Activated CD4-positive, alpha-beta T cell treated with anti-CD3 and anti-CD28 coated beads, Interleukin-2, Interleukin-4, amounts not matched to agents 100 ng/mL and 50 ng/mL, durations not matched to agents 16 hours and 8 hours (primary cell): Measurements from ENCODE around the gene ZNF420.
"Not testable (repeated sequence)": the region's sequence is repeated elsewhere in the genome, so short reads cannot be mapped to it uniquely, and the experiment has no call there.

Experiments used
- DNase-seq: peaks from one replicate; pipeline ENCODE4 v3.0.0-alpha.2; 2020; ENCODE audit warnings: low spot score

ZNF420 gene

GRCh38 chr19:37077934-37078716 is at the start of gene ZNF420:
TSS of gene ZNF420 (plus strand) at chr19:37078433. CDS start at chr19:37089119, 10,686 bp downstream.
- DNase-seq = peak; percentile 90

DNA sequence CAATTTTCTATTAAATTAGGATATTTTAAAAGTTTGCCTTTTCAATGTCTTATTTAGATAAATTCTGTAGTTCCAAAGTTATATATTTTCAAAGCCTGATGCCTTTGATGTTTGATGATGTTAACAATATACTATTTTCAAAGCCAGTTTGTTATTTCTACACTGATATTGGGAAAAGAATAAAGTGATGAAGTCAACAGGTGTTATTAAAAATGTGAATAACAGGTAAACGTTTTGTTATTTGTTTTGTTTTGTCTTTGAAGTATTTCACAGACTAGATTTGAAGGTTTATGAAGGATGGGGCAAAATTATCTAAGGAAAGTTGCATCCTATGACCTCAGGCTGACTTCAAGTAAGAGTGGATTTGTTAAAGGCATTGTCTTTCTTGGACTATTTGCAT is 33.1 kb upstream of the ZNF420 start:
- no peak for DNase-seq

GRCh38 chr19:37055330-37055729 is 22.9 kb upstream of the ZNF420 start:
- DNase-seq = no peak

GRCh38 chr19:37056776-37057175 is 21.5 kb upstream of the ZNF420 start:
- DNase-seq = no peak

- DNase-seq = no peak
Observed at GRCh38 chr19:37059142-37059541, 19.1 kb upstream of the ZNF420 start.

DNA sequence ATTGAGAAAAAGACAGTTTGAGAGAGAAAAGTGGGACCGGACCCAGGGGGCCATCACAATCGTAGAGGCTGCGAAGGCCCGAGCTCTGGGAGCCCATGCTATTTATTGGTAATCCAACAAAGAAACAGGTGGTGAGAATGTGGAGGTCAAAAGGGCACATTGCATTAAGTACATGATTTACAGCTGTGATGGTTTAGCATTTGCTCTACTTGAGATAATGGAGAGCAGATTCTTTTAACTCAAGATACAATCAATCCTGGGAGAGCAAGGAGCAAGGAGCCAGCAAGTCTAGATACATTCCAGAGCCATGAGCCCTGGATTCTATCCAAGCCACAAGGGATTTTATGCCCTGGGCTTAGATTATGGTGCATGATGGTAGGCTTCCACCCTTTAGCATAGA is 13.3 kb upstream of the ZNF420 start:
- not testable (repeated sequence) for DNase-seq

- no peak for DNase-seq
Observed at GRCh38 chr19:37074111-37074510, 4.1 kb upstream of the ZNF420 start.

- no peak for DNase-seq
Observed at GRCh38 chr19:37074819-37075362, 3.3 kb upstream of the ZNF420 start.

- not testable (repeated sequence) for DNase-seq
Observed at GRCh38 chr19:37076524-37076923, 1.7 kb upstream of the ZNF420 start.

- no peak for DNase-seq
Observed at GRCh38 chr19:37077501-37077933, 716 bp upstream of the ZNF420 start.

DNA sequence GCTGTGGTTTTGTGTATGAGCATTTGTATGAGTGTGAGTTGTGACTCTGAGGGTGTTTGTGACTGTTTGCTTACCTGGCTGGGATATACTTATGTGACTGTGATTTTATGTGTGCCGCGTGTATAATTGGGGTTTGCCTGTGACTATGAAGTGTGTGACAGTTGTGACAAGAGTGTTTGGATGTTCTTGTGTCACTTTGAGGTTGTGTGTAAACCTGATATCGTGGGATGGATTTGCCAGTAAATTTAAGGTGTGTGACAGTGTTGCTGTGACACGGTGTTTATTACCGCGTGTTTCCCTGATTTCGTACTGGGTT is 442 bp downstream of the ZNF420 start:
- no peak for DNase-seq

DNA sequence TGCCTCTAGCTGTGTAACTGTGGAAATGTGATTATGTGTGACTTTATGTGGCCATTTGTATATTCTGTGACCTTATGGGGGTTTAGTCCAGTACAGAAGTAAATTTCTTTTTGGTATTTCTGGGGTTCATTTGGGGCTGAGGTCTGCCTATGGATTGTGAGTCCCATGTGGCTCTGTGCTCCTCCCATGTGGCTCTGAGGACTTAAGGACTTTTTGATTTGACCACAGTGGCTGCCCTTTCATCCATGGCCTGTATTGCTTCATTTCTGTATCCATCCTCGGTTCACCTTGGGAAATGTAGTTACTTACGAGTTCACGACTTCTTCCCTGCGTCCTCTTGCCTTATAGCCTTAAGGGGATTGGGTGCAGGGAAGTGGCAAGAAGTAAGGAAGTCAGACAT is 1.0 kb downstream of the ZNF420 start:
- DNase-seq = no peak

- no peak for DNase-seq
Observed at GRCh38 chr19:37082307-37082706, 4.1 kb downstream of the ZNF420 start.

- DNase-seq = no peak
Observed at GRCh38 chr19:37087110-37087509, 8.9 kb downstream of the ZNF420 start.

- no peak for DNase-seq
Observed at GRCh38 chr19:37095859-37096258, 17.6 kb downstream of the ZNF420 start.

- DNase-seq = no peak
Observed at GRCh38 chr19:37098570-37098969, 20.3 kb downstream of the ZNF420 start.

- DNase-seq = not testable (repeated sequence)
Observed at GRCh38 chr19:37104135-37104534, 25.9 kb downstream of the ZNF420 start.

DNA sequence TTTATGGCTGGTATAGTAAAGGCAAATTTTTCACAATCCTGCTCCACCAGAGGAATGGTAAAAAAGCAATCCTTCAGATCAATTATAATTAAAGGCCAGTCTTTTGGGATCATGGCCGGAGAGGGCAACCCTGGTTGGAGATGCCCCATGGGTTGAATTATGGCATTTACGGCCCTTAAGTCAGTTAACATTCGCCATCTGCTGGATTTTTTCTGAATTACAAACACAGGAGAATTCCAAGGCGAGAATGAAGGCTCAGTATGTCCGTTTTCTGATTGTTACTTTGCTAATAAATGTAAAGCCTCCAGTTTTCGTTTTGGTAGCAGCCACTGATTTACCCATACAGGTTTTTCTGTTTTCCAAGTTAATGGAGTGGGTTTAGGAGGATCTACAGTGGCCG is 33.5 kb downstream of the ZNF420 start:
- not testable (repeated sequence) for DNase-seq

DNA sequence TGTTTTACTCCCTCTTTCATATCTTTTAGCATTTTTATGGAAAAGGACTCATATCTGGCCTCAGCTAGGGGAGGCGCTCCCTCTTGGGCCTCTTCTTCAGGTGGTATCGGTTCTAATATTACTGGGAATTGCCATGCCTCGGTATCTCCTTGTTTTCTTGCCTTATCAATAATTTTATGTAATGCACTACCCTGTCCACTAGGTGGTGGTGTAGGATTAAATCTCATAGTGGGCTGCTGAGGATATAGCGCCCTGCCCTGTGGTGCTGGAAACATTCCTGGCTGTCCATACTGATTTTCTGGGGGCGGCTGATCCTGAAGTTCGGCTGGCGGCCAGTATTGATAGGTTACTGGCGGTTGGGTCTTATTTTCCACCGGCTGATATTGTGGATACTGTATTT is 35.8 kb downstream of the ZNF420 start:
- DNase-seq = no peak

DNA sequence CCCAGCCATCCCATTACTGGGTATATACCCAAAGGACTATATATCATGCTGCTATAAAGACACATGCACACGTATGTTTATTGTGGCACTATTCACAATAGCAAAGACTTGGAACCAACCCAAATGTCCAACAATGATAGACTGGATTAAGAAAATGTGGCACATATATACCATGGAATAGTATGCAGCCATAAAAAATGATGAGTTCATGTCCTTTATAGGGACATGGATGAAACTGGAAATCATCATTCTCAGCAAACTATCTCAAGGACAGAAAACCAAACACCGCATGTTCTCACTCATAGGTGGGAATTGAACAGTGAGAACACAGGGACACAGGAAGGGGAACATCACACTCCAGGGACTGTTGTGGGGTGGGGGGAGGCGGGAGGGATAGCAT is 43.9 kb downstream of the ZNF420 start:
- DNase-seq = not testable (repeated sequence)

GRCh38 chr19:37127999-37128820 is 50.0 kb downstream of the ZNF420 start:
- DNase-seq = no peak

DNA sequence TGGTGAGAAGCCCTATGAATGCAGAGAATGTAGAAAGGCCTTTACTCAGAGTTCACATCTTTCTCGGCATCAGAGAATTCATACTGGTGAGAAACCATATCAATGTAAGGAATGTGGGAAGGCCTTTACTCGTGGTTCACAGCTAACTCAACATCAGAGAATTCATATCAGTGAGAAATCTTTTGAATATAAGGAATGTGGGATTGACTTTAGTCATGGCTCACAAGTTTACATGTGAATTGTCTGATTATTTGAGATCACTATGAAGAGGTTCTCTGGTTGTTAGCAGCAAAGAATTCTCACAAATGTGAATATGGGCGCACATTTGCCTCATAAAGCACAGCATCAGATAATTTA is 50.6 kb downstream of the ZNF420 start:
- no peak for DNase-seq

DNA sequence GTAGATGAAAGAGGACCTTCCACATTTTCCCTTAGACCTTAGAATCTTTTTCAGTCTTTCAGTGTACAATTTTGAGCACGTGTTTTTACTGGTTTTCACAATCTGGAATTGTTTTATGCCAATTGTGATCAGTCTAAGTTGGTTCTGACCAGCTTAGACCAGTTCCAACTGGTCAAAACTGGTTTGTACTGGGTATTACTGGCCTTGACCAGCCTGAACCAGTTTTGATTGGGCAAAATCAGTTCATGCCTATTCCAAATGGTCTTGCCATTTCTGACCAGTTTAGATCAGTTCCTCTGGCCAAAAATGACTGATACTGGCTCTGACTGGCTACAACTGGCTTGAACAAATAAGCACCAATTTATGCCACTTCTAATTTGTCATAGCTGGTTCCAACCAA is 57.9 kb downstream of the ZNF420 start:
- no peak for DNase-seq
